ENCODE results near the gene STAT2.
A peak's percentile ranks its signal among the peaks of the same experiment; 100 is the strongest.

Gene STAT2

GRCh38 chr12:56375598-56376434 is 15.9 kb upstream of the STAT2 start:
- Histone ChIP-seq H3K9ac (ENCODE audit: low read length) (peak overlapping the region; percentile 54), H3K4me3 (ENCODE audit: low read depth, low read length, poor library complexity, severe bottlenecking) (no peak overlapping the region), H3K27me3 (ENCODE audit: insufficient read depth, low read length) (no peaks in the 10 kb centered on the region), H3K27ac (ENCODE audit: low read depth, low read length, poor library complexity, severe bottlenecking) (peak overlapping the region; percentile 97), H3K79me2 (ENCODE audit: insufficient read depth, low read length) (no peaks in the 10 kb centered on the region), H3K9me3 (ENCODE audit: low read length) (peaks cover 9% of the 10 kb centered on the region; the same call in 1 of the 2 replicates), H4K20me1 (ENCODE audit: insufficient read depth, low read length) (no peaks in the 10 kb centered on the region), H3K9me2 (ENCODE audit: low read depth, low read length) (no peaks in the 10 kb centered on the region), H3K4me1 (ENCODE audit: insufficient read depth, low read length, severe bottlenecking) (peaks cover 40% of the 10 kb centered on the region), H3K4me2 (ENCODE audit: low read length) (peak overlapping the region; percentile 61), H3F3A (ENCODE audit: insufficient read depth, low read length) (no peaks in the 10 kb centered on the region), H2AFZ (ENCODE audit: low read length) (no peak overlapping the region), H3K36me3 (ENCODE audit: insufficient read depth, low read length) (peaks cover 4% of the 10 kb centered on the region; the same call in 1 of the 2 replicates)
- no peak for TF ChIP-seq EZH2 (IDR thresholded peaks at IDR 0.05; ENCODE audit: borderline replicate concordance, low read length)
- TF ChIP-seq, protein P1, sequence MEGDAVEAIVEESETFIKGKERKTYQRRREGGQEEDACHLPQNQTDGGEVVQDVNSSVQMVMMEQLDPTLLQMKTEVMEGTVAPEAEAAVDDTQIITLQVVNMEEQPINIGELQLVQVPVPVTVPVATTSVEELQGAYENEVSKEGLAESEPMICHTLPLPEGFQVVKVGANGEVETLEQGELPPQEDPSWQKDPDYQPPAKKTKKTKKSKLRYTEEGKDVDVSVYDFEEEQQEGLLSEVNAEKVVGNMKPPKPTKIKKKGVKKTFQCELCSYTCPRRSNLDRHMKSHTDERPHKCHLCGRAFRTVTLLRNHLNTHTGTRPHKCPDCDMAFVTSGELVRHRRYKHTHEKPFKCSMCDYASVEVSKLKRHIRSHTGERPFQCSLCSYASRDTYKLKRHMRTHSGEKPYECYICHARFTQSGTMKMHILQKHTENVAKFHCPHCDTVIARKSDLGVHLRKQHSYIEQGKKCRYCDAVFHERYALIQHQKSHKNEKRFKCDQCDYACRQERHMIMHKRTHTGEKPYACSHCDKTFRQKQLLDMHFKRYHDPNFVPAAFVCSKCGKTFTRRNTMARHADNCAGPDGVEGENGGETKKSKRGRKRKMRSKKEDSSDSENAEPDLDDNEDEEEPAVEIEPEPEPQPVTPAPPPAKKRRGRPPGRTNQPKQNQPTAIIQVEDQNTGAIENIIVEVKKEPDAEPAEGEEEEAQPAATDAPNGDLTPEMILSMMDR (IDR thresholded peaks at IDR 0.05; ENCODE audit: low read length) = no peak

DNA sequence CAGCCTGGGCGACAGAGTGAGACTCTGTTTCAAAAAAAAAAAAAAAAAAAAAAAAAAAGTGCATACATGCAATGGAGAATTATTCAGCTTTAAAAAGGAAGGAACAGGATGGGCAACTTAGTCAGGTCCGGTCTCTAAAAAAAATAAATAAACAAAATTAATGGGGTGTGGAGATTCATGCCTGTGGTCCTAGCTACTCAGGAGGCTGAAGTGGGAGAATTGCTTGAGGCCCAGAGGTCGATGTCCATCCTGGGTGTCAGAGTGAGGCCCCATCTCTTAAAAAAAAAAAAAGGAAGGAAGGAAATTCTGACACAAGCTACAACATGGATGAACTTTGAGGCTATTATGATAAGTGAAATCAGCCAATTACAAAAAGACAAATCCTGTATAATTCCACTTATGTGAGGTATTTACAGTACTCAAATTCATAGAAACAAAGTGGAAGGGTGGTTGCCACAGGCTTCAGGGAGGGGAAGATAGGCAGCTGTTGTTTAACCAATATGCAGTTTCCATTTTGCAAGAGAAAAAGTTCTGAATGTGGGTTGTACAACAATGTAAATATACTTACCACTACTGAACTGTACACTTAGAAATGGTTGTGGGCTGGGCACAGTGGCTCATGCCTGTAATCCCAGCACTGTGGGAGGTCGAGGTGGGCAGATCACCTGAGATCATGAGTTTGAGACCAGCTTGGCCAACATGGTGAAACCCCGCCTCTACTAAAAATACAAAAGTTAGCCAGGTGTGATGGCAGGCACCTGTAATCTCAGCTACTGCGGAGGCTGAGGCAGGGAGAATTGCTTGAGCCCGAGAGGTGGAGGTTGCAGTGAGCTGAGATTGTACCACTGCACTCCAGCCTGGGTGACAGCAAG is 15.1 kb upstream of the STAT2 start:
- Histone ChIP-seq H3K27me3 (ENCODE audit: insufficient read depth, low read length) (no peaks in the 10 kb centered on the region), H3K4me2 (ENCODE audit: low read length) (peak overlapping the region; percentile 49)

GRCh38 chr12:56373515-56373914 is 13.6 kb upstream of the STAT2 start:
- Histone ChIP-seq H3K27ac (ENCODE audit: low read depth, low read length, poor library complexity, severe bottlenecking) (no peak overlapping the region), H3F3A (ENCODE audit: insufficient read depth, low read length) (no peaks in the 10 kb centered on the region)
- no peak for TF ChIP-seq EZH2 (IDR thresholded peaks at IDR 0.05; ENCODE audit: borderline replicate concordance, low read length)
- TF ChIP-seq, protein P1 (IDR thresholded peaks at IDR 0.05; ENCODE audit: low read length) = no peak

More for the DNA sequence above, 15.1 kb upstream of the STAT2 start:
- H3K36me3 ChIP-seq (ENCODE audit: insufficient read depth, low read length) = peaks cover 4% of the 10 kb centered on the region; the same call in 1 of the 2 replicates
- H2AFZ ChIP-seq (ENCODE audit: low read length) = no peak overlapping the region
- H3K9me2 ChIP-seq (ENCODE audit: low read depth, low read length) = no peaks in the 10 kb centered on the region
- H3K4me1 ChIP-seq (ENCODE audit: insufficient read depth, low read length, severe bottlenecking) = peaks cover 40% of the 10 kb centered on the region
- H3F3A ChIP-seq (ENCODE audit: insufficient read depth, low read length) = no peaks in the 10 kb centered on the region
- H3K79me2 ChIP-seq (ENCODE audit: insufficient read depth, low read length) = no peaks in the 10 kb centered on the region
- H3K9me3 ChIP-seq (ENCODE audit: low read length) = peaks cover 9% of the 10 kb centered on the region; the same call in 1 of the 2 replicates
- H3K27ac ChIP-seq (ENCODE audit: low read depth, low read length, poor library complexity, severe bottlenecking) = peak overlapping the region; percentile 97
- no peaks in the 10 kb centered on the region for H4K20me1 ChIP-seq (ENCODE audit: insufficient read depth, low read length)
- H3K9ac ChIP-seq (ENCODE audit: low read length) = peak overlapping the region; percentile 32
- TF ChIP-seq, protein P1 (IDR thresholded peaks at IDR 0.05; ENCODE audit: low read length) = no peak
- TF ChIP-seq EZH2 (IDR thresholded peaks at IDR 0.05; ENCODE audit: borderline replicate concordance, low read length) = no peak
- H3K4me3 ChIP-seq (ENCODE audit: low read depth, low read length, poor library complexity, severe bottlenecking) = peak overlapping the region; percentile 12

More at GRCh38 chr12:56373515-56373914, 13.6 kb upstream of the STAT2 start:
- Histone ChIP-seq H3K79me2 (ENCODE audit: insufficient read depth, low read length) (no peaks in the 10 kb centered on the region), H3K4me1 (ENCODE audit: insufficient read depth, low read length, severe bottlenecking) (peaks cover 40% of the 10 kb centered on the region), H3K9me2 (ENCODE audit: low read depth, low read length) (no peaks in the 10 kb centered on the region), H3K9me3 (ENCODE audit: low read length) (peaks cover 9% of the 10 kb centered on the region; the same call in 1 of the 2 replicates), H3K36me3 (ENCODE audit: insufficient read depth, low read length) (peaks cover 4% of the 10 kb centered on the region; the same call in 1 of the 2 replicates), H3K4me2 (ENCODE audit: low read length) (no peak overlapping the region), H4K20me1 (ENCODE audit: insufficient read depth, low read length) (no peaks in the 10 kb centered on the region), H3K4me3 (ENCODE audit: low read depth, low read length, poor library complexity, severe bottlenecking) (no peak overlapping the region), H2AFZ (ENCODE audit: low read length) (no peak overlapping the region), H3K27me3 (ENCODE audit: insufficient read depth, low read length) (no peaks in the 10 kb centered on the region), H3K9ac (ENCODE audit: low read length) (no peak overlapping the region)
